ENCODE results near the gene TBCK.

The TBCK gene

DNA sequence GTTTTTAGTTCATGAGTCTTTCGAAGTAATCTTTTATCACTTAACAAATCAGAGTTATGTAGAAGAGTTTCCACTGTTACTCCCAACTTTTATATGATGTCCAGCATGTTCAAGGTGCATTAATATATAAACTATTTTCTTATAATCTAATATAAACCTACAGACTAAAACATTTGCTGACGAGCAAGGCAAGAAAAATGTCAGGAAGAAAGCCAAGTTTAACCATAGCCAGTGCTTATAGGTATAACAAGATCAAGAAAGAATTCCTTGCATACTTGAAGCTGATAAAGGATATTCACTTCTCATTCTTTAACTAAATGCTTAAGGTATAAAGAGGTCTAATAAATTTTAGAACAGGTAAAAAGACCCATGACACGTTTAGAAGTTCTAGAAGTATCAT is 253.0 kb downstream of the TBCK start:
- H3K4me3 ChIP-seq (ENCODE audit: low read length): no peak overlapping the region
- H3K4me1 ChIP-seq (ENCODE audit: control insufficient read depth, insufficient read depth, low read length): peaks cover 3% of the 10 kb centered on the region
- no peaks in the 10 kb centered on the region for H3K27me3 ChIP-seq (ENCODE audit: control insufficient read depth, insufficient read depth, low read length)
- no peak overlapping the region for H3K9ac ChIP-seq (ENCODE audit: low read length)
- no peak overlapping the region for H3K27ac ChIP-seq (ENCODE audit: low read depth, low read length)
- no peaks in the 10 kb centered on the region for H3K36me3 ChIP-seq (ENCODE audit: control insufficient read depth, insufficient read depth, low read length)

DNA sequence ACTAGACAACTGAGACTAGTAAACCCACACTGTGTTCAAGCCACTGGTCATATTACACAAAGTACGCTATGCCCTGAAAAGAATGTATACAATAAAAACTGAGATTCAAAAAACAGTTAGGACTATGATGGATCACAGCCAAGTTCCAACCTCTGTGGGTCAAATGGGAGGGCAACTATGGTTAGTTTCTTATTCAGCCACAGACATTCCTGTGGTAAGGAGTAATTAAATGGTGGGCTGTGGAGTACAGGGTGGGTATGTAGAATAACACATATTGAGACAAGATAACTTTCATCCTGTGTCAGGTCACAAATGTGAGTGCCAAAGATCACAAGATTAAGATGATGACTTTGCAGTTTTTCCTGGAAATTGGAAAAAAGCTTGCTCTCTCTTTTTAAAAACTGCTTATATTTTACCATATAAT is 253.5 kb downstream of the TBCK start:
- Histone ChIP-seq H3K27me3 (ENCODE audit: control insufficient read depth, insufficient read depth, low read length) (no peaks in the 10 kb centered on the region), H3K4me3 (ENCODE audit: low read length) (no peak overlapping the region), H3K36me3 (ENCODE audit: control insufficient read depth, insufficient read depth, low read length) (no peaks in the 10 kb centered on the region), H3K4me1 (ENCODE audit: control insufficient read depth, insufficient read depth, low read length) (peaks cover 3% of the 10 kb centered on the region), H3K27ac (ENCODE audit: low read depth, low read length) (no peak overlapping the region), H3K9ac (ENCODE audit: low read length) (no peak overlapping the region)

DNA sequence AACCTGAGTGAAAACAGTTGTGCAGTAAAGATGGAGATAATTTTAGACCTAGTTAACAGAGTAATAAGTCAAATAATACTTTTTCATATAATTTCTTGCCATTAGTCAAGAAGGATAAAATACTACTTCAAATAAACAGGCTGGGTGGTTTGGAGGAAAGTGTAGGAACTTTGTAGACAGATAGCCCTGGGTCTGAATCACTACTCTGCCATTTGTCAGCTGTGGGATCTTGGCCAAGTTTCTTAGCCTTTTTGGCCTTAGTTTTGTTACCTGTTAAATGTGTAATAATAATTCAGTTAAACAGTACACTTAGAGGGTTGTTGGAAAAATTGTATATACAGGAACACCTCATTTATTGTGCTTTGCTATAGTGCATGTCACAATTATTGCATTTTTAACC is 257.1 kb downstream of the TBCK start:
- Histone ChIP-seq H3K27ac (ENCODE audit: low read depth, low read length) (no peak overlapping the region), H3K9ac (ENCODE audit: low read length) (no peak overlapping the region), H3K4me1 (ENCODE audit: control insufficient read depth, insufficient read depth, low read length) (peaks cover 3% of the 10 kb centered on the region), H3K4me3 (ENCODE audit: low read length) (no peak overlapping the region), H3K36me3 (ENCODE audit: control insufficient read depth, insufficient read depth, low read length) (no peaks in the 10 kb centered on the region), H3K27me3 (ENCODE audit: control insufficient read depth, insufficient read depth, low read length) (no peaks in the 10 kb centered on the region)

DNA sequence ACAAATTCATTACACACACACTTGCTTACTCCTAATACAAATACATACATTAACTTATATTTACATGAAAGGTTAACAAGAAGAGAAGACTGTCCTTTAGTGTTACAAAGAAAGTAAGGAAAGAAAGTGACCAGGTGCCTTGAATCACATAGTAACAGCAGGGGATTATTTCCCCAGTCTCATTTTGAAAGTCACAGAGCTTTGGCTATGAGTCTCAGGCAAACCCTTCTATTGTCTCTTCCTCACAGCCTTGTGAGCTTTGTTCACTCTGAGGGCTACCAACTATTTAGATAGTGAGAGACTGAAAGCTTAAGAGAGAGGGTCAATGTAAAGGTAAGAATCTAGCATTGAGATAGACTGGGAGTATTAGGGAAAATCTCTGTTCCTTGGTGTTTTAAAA is 259.1 kb downstream of the TBCK start:
- no peak overlapping the region for H3K4me3 ChIP-seq (ENCODE audit: low read length)
- no peak overlapping the region for H3K27ac ChIP-seq (ENCODE audit: low read depth, low read length)
- H3K36me3 ChIP-seq (ENCODE audit: control insufficient read depth, insufficient read depth, low read length): no peaks in the 10 kb centered on the region
- H3K27me3 ChIP-seq (ENCODE audit: control insufficient read depth, insufficient read depth, low read length): no peaks in the 10 kb centered on the region
- H3K4me1 ChIP-seq (ENCODE audit: control insufficient read depth, insufficient read depth, low read length): no peaks in the 10 kb centered on the region
- H3K9ac ChIP-seq (ENCODE audit: low read length): no peak overlapping the region

DNA sequence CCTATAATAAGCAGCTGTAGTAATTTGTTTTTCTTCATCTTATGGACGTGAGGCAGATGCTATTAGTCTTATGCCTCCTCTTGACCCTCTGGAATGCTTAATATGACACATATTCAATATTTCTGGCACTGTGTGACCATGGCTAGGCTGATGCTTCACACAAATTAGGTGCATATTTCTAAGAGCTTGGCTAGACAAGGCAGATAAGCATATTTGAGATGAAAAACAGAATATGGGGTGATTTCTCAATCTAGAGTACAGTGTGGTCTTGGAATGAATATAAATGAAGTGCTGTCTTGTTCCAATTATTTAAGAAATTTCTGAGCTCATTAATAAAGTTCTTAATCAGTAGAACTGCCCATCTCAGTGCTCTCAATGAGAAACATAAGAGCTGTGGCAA is 264.5 kb downstream of the TBCK start:
- Histone ChIP-seq H3K4me1 (ENCODE audit: control insufficient read depth, insufficient read depth, low read length) (peaks cover 2% of the 10 kb centered on the region), H3K9ac (ENCODE audit: low read length) (no peak overlapping the region)

DNA sequence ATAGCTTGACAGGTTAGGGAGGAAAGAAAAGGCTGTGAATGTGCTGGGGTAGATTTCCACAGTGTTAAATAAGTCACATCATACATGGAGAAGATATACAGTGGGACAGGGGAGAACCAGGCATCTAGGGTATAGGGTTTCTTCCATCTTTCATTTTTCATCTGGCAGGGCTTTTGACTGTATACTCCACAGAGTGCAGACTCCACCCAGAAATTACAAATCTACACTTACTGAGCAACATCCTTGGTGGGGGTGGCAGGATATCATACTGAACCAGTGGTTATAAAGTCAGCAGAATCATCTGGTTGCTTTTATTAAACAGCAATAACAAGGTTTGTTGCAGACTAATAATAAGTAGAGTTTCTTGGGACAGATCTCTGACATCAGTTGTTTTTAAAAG is 266.5 kb downstream of the TBCK start:
- Histone ChIP-seq H3K4me3 (ENCODE audit: low read length) (no peak overlapping the region), H3K4me1 (ENCODE audit: control insufficient read depth, insufficient read depth, low read length) (peaks cover 2% of the 10 kb centered on the region), H3K27me3 (ENCODE audit: control insufficient read depth, insufficient read depth, low read length) (no peaks in the 10 kb centered on the region), H3K9ac (ENCODE audit: low read length) (no peak overlapping the region), H3K36me3 (ENCODE audit: control insufficient read depth, insufficient read depth, low read length) (no peaks in the 10 kb centered on the region), H3K27ac (ENCODE audit: low read depth, low read length) (no peak overlapping the region)

More for the DNA sequence above, 264.5 kb downstream of the TBCK start:
- no peak overlapping the region for H3K27ac ChIP-seq (ENCODE audit: low read depth, low read length)
- no peak overlapping the region for H3K4me3 ChIP-seq (ENCODE audit: low read length)
- no peaks in the 10 kb centered on the region for H3K36me3 ChIP-seq (ENCODE audit: control insufficient read depth, insufficient read depth, low read length)
- no peaks in the 10 kb centered on the region for H3K27me3 ChIP-seq (ENCODE audit: control insufficient read depth, insufficient read depth, low read length)

DNA sequence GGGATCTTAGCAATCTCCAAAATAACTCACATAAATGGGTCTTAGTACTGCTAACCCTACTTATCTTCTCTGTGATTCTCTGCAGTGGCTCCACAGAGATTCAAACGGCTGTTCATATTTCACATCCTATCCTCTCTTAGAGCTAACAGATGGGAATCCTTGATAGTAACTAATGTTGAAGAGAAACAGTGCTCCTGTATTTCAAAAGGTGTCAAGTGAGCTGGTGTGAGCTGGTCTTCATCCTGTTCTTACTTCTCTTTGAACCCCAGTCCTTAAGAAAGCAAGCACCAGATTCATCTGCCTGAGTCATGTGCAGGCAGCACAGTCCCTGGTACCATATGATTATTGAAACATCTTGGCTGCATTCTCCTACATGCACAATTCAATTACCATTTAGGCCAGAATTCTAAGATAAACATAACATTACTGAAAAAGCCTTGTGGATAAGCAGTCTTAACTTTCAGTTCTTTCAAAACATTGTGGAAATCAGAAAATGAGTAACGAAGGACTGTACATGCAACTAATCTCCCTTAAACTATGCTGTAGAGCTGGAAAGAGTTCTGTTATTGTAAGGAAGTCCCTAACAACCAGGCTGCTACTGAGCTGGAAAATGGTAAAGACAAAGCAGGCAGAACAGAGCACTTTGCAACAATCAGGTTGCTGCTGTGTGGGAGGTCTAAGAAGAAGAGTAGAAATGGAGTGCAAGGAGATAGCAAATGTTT is 267.6 kb downstream of the TBCK start:
- Histone ChIP-seq H3K27ac (ENCODE audit: low read depth, low read length) (peak overlapping the region; percentile 44), H3K36me3 (ENCODE audit: control insufficient read depth, insufficient read depth, low read length) (no peaks in the 10 kb centered on the region), H3K27me3 (ENCODE audit: control insufficient read depth, insufficient read depth, low read length) (no peaks in the 10 kb centered on the region), H3K4me3 (ENCODE audit: low read length) (no peak overlapping the region), H3K4me1 (ENCODE audit: control insufficient read depth, insufficient read depth, low read length) (peaks cover 2% of the 10 kb centered on the region), H3K9ac (ENCODE audit: low read length) (no peak overlapping the region)

DNA sequence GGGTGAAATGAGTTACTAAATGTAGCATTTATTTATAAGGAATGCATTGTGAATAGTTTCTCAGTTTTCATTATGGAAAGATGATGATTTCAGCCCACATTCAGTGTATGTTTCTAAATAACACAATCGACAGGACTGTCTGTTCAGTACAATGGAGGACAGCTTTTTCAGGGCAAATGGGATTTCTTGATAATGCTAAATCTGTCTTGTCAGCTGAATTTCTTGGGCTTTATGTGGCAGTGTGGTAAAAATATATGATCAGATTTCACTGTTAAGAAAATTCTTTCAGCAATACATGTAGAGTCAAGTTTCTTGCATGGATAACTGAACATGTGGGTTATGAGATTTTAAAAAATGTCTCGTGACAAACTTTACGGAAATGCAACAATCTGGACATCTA is 269.9 kb downstream of the TBCK start:
- Histone ChIP-seq H3K36me3 (ENCODE audit: control insufficient read depth, insufficient read depth, low read length) (no peaks in the 10 kb centered on the region), H3K27me3 (ENCODE audit: control insufficient read depth, insufficient read depth, low read length) (no peaks in the 10 kb centered on the region), H3K9ac (ENCODE audit: low read length) (no peak overlapping the region), H3K27ac (ENCODE audit: low read depth, low read length) (no peak overlapping the region), H3K4me3 (ENCODE audit: low read length) (no peak overlapping the region), H3K4me1 (ENCODE audit: control insufficient read depth, insufficient read depth, low read length) (peaks cover 2% of the 10 kb centered on the region)

DNA sequence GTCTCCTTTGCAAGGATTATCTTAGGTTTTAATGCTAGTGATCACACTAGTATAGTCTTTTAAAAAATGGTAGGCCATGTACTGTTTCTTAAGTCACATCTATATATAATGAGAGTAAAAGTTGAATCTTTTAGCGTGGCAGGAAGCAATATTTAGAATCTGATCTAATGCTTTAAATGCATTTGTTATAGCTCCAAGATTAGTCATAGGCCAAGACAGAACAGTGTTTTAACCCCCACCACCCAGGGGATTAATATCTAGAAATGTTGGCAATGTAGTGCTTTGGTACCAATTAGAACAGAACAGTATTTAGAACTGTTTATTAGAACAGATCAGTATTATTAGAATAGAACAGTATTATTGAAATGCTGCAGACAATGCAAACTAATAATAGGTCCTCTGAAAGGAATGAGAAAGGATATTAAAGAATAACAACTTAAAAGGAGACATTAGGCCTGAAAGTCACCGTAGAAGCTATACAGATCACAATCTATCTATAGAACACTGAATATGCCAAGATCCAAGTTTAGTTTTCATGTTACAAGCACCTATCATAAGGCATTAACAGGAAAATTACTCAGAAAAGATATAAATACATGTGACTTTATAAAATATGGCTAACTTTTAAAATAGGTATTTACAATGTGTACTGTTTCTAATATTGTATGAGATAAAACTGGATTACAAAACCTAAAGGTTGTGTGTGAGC is 274.6 kb downstream of the TBCK start:
- H3K4me3 ChIP-seq (ENCODE audit: low read length): no peak overlapping the region
- no peaks in the 10 kb centered on the region for H3K27me3 ChIP-seq (ENCODE audit: control insufficient read depth, insufficient read depth, low read length)
- H3K9ac ChIP-seq (ENCODE audit: low read length): no peak overlapping the region
- no peaks in the 10 kb centered on the region for H3K36me3 ChIP-seq (ENCODE audit: control insufficient read depth, insufficient read depth, low read length)
- no peak overlapping the region for H3K27ac ChIP-seq (ENCODE audit: low read depth, low read length)
- no peaks in the 10 kb centered on the region for H3K4me1 ChIP-seq (ENCODE audit: control insufficient read depth, insufficient read depth, low read length)

DNA sequence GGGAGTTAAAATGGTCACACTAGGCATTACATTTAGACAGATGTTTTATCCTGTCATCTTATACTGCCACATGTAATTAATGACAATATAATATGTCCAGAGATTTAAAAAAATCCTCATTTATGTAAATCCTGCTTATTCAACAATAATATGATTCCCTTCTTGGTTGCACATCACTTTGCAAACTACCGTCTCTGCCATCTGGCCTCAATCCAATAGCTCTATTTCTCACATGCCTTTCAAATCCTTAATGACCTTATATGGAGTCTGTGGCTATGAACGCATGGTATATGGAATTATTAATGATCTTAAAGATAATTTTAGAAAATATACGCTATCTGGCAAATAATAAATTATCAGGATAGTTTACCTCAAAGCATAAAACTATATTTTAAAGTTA is 276.2 kb downstream of the TBCK start:
- Histone ChIP-seq H3K36me3 (ENCODE audit: control insufficient read depth, insufficient read depth, low read length) (no peaks in the 10 kb centered on the region), H3K9ac (ENCODE audit: low read length) (no peak overlapping the region), H3K4me1 (ENCODE audit: control insufficient read depth, insufficient read depth, low read length) (no peaks in the 10 kb centered on the region), H3K27ac (ENCODE audit: low read depth, low read length) (no peak overlapping the region), H3K27me3 (ENCODE audit: control insufficient read depth, insufficient read depth, low read length) (no peaks in the 10 kb centered on the region), H3K4me3 (ENCODE audit: low read length) (no peak overlapping the region)

DNA sequence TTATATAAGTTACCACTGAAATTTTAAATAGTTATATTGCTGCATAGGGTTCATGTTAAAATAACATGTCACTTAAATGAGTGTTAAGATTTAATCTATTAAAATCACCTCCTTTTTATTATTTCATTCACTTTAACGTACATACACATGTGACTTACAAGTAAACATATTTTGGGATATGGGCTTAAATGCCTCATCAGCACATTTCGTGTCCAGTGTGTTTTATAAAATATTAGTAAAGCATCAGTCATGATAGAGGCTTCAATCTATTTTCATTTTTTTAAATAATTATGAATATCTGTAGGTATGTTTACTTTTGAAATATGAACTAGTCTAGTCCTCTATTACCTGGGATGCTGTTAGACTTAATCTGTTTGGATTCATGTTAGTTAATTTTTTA is 277.1 kb downstream of the TBCK start:
- no peaks in the 10 kb centered on the region for H3K27me3 ChIP-seq (ENCODE audit: control insufficient read depth, insufficient read depth, low read length)
- no peaks in the 10 kb centered on the region for H3K36me3 ChIP-seq (ENCODE audit: control insufficient read depth, insufficient read depth, low read length)
- no peak overlapping the region for H3K9ac ChIP-seq (ENCODE audit: low read length)
- no peak overlapping the region for H3K4me3 ChIP-seq (ENCODE audit: low read length)
- no peaks in the 10 kb centered on the region for H3K4me1 ChIP-seq (ENCODE audit: control insufficient read depth, insufficient read depth, low read length)
- H3K27ac ChIP-seq (ENCODE audit: low read depth, low read length): no peak overlapping the region

DNA sequence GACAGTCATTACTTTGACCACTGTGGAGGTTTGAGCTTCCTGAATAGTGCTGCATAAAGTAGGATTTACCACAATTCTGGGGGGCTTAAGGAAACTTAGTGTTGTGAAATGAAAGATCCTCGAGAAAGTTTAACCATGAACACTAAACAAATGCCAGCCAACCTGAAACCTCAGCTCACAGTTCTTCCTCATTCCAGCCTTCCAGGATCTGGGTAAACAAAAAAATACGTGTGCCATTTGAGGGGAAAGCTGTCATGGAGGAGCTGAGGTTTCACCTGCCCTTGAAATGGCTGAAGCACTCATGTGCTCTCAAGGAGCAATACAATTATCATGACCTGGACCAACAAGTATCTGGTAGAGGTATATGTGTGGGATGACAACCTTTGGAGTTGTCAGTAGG is 278.0 kb downstream of the TBCK start:
- Histone ChIP-seq H3K27me3 (ENCODE audit: control insufficient read depth, insufficient read depth, low read length) (no peaks in the 10 kb centered on the region), H3K36me3 (ENCODE audit: control insufficient read depth, insufficient read depth, low read length) (no peaks in the 10 kb centered on the region), H3K4me1 (ENCODE audit: control insufficient read depth, insufficient read depth, low read length) (no peaks in the 10 kb centered on the region), H3K4me3 (ENCODE audit: low read length) (no peak overlapping the region), H3K27ac (ENCODE audit: low read depth, low read length) (no peak overlapping the region), H3K9ac (ENCODE audit: low read length) (no peak overlapping the region)

DNA sequence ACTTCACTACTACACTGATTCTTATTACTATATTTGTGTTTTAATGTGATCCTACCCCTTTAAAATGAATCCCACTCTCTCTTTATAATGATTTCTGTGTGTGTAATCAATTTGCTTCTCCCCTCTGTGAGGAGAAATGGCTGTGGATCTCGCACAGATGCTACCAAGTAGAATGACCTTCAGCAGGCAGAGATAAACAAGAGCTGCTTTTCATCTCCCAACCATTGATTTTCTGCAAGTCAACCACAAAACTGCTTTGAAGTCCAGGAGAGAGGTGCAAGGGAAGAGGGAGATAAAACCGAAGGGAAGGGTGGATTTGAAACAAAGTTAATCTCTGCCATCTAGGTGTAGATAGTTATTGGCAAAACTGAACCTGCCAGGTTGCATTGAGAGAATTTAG is 279.2 kb downstream of the TBCK start:
- no peak overlapping the region for H3K27ac ChIP-seq (ENCODE audit: low read depth, low read length)
- no peaks in the 10 kb centered on the region for H3K36me3 ChIP-seq (ENCODE audit: control insufficient read depth, insufficient read depth, low read length)
- H3K4me1 ChIP-seq (ENCODE audit: control insufficient read depth, insufficient read depth, low read length): no peaks in the 10 kb centered on the region
- H3K9ac ChIP-seq (ENCODE audit: low read length): no peak overlapping the region
- H3K27me3 ChIP-seq (ENCODE audit: control insufficient read depth, insufficient read depth, low read length): no peaks in the 10 kb centered on the region
- no peak overlapping the region for H3K4me3 ChIP-seq (ENCODE audit: low read length)
